Measurements from ENCODE around the gene CPZ. TPM values are rescaled to one million over a fixed set of nuclear protein-coding genes. Genes with fewer than 3 reads are reported as not detected.
"Not testable (repeated sequence)": the region's sequence is repeated elsewhere in the genome, so short reads cannot be mapped to it uniquely, and the experiment has no call there.

CPZ gene
- total RNA-seq, 4 donors from 2014 or later, result 0.42 to 2.7 (median 2.2) TPM

GRCh38 chr4:8652181-8653078 lies 59.9 kb downstream of the CPZ start:
- H3K27me3 ChIP-seq, result peaks cover 0 to 87% (median 0%) of the 10 kb centered on the region in 4 donors
- no peak overlapping the region for H3K27ac ChIP-seq (replicated peaks in 1 of 4)
- no peak for TF ChIP-seq EP300 (IDR thresholded peaks at IDR 0.05)
- no peak for TF ChIP-seq POLR2A (IDR thresholded peaks at IDR 0.05; ENCODE audit: low read depth)
- no peak for TF ChIP-seq CTCF (IDR thresholded peaks at IDR 0.05)
- no peak for TF ChIP-seq POLR2AphosphoS5 (IDR thresholded peaks at IDR 0.05)
- 73% methylated on average over 18 of the region's 25 CpGs for WGBS
- intact Hi-C loops (cut with DNase I), result no loop called here
- DNase-seq (ENCODE audit: extremely low spot score), result no peak
- H3K4me1 ChIP-seq, result no peaks in the 10 kb centered on the region
- no peaks in the 10 kb centered on the region for H3K9me3 ChIP-seq
- no peak overlapping the region for H3K4me3 ChIP-seq
- H3K36me3 ChIP-seq, result no peaks in the 10 kb centered on the region

- peaks cover 0 to 81% (median 0%) of the 10 kb centered on the region in 4 donors for H3K27me3 ChIP-seq
- intact Hi-C loops (cut with DNase I), result no loop called here
- no peak for DNase-seq (ENCODE audit: extremely low spot score)
- no peaks in the 10 kb centered on the region for H3K9me3 ChIP-seq
- H3K36me3 ChIP-seq, result no peaks in the 10 kb centered on the region
- H3K27ac ChIP-seq (replicated peaks in 1 of 4), result no peak overlapping the region
- TF ChIP-seq CTCF (IDR thresholded peaks at IDR 0.05), result no peak
- no peak for TF ChIP-seq POLR2A (IDR thresholded peaks at IDR 0.05; ENCODE audit: low read depth)
- no peak for TF ChIP-seq EP300 (IDR thresholded peaks at IDR 0.05)
- TF ChIP-seq POLR2AphosphoS5 (IDR thresholded peaks at IDR 0.05), result no peak
- WGBS, result 83% methylated on average over 22 of the region's 22 CpGs
- H3K4me1 ChIP-seq, result no peaks in the 10 kb centered on the region
- no peak overlapping the region for H3K4me3 ChIP-seq
These were observed 60.9 kb downstream of the CPZ start for GRCh38 chr4:8653326-8654000.

- intact Hi-C loops (cut with DNase I); DNase-seq (ENCODE audit: extremely low spot score); H3K9me3 ChIP-seq; H3K4me1 ChIP-seq; H3K27ac ChIP-seq (replicated peaks in 1 of 4); H3K36me3 ChIP-seq; H3K4me3 ChIP-seq: not testable (repeated sequence)
- 95% methylated on average over 5 of the region's 5 CpGs for WGBS
- H3K27me3 ChIP-seq, result peaks cover 0 to 75% (median 0%) of the 10 kb centered on the region in 4 donors
These were observed 61.6 kb downstream of the CPZ start for GRCh38 chr4:8654139-8654538.

- H3K9me3 ChIP-seq, result no peaks in the 10 kb centered on the region
- TF ChIP-seq POLR2A (IDR thresholded peaks at IDR 0.05; ENCODE audit: low read depth) (no peak), EP300 (IDR thresholded peaks at IDR 0.05) (no peak), CTCF (IDR thresholded peaks at IDR 0.05) (no peak), POLR2AphosphoS5 (IDR thresholded peaks at IDR 0.05) (no peak)
- H3K27me3 ChIP-seq, result peaks cover 0 to 68% (median 0%) of the 10 kb centered on the region in 4 donors
- intact Hi-C loops (cut with DNase I), result no loop called here
- DNase-seq (ENCODE audit: extremely low spot score), result no peak
- H3K27ac ChIP-seq (replicated peaks in 1 of 4), result no peak overlapping the region
- no peaks in the 10 kb centered on the region for H3K4me1 ChIP-seq
- no peak overlapping the region for H3K4me3 ChIP-seq
- no peaks in the 10 kb centered on the region for H3K36me3 ChIP-seq
- WGBS, result 89% methylated on average over 17 of the region's 25 CpGs
These were observed 63.0 kb downstream of the CPZ start for GRCh38 chr4:8655411-8656184.

GRCh38 chr4:8656185-8656517 lies 63.6 kb downstream of the CPZ start:
- peaks cover 0 to 68% (median 0%) of the 10 kb centered on the region in 4 donors for H3K27me3 ChIP-seq
- H3K36me3 ChIP-seq, result no peaks in the 10 kb centered on the region
- no peak for TF ChIP-seq POLR2AphosphoS5 (IDR thresholded peaks at IDR 0.05)
- TF ChIP-seq POLR2A (IDR thresholded peaks at IDR 0.05; ENCODE audit: low read depth), result no peak
- TF ChIP-seq CTCF (IDR thresholded peaks at IDR 0.05), result no peak
- no peak for TF ChIP-seq EP300 (IDR thresholded peaks at IDR 0.05)
- H3K9me3 ChIP-seq, result no peaks in the 10 kb centered on the region
- DNase-seq (ENCODE audit: extremely low spot score), result no peak
- intact Hi-C loops (cut with DNase I), result no loop called here
- H3K4me1 ChIP-seq, result no peaks in the 10 kb centered on the region
- WGBS, result 88% methylated on average over 8 of the region's 11 CpGs
- H3K27ac ChIP-seq (replicated peaks in 1 of 4), result no peak overlapping the region
- no peak overlapping the region for H3K4me3 ChIP-seq
